Keratinocyte (primary cell): ENCODE results near the gene TIFAB. TPM values are rescaled to one million over a fixed set of nuclear protein-coding genes. Genes with fewer than 3 reads are reported as not detected.

Experiments used
- DNase-seq: peaks from one replicate; pipeline ENCODE4 v3.0.0-alpha.2; 2011; ENCODE audit warnings: low read depth, missing footprints, low spot score
- FAIRE-seq: peaks from 2 replicates; lab custom pipeline; 2011; peaks lifted over from hg19 to GRCh38; lab: Jason Lieb, UNC
- H2AFZ ChIP-seq: 2 replicates; pipeline ENCODE4 v1.6.0; 2012; ENCODE audit warnings: low read length, control low read depth, inconsistent platforms; ENCODE audit not compliant: control insufficient read depth
- H3K27ac ChIP-seq: 2 replicates; pipeline ENCODE4 v1.5.1; 2011; ENCODE audit warnings: low read length; ENCODE audit not compliant: control insufficient read depth, insufficient read depth
- H3K27me3 ChIP-seq: 3 replicates; pipeline ENCODE4 v1.6.0; 2011; ENCODE audit warnings: low read length; ENCODE audit not compliant: control insufficient read depth, insufficient read depth; ENCODE audit errors: extremely low read depth
- H3K36me3 ChIP-seq, 2 experiments: 2 replicates in 1 of 2; 3 replicates in 1 of 2; pipeline ENCODE4 v1.5.1; 2011; ENCODE audit warnings: low read length in 2 of 2, mild to moderate bottlenecking in 1 of 2; ENCODE audit not compliant: control insufficient read depth in 2 of 2, insufficient read depth in 2 of 2; ENCODE audit errors: extremely low read depth in 1 of 2
- H3K4me1 ChIP-seq: 3 replicates; pipeline ENCODE4 v1.5.1; 2011; ENCODE audit warnings: low read length; ENCODE audit not compliant: control insufficient read depth, insufficient read depth; ENCODE audit errors: extremely low read depth
- H3K4me2 ChIP-seq: 3 replicates; pipeline ENCODE4 v1.6.0; 2011; ENCODE audit warnings: low read depth, low read length; ENCODE audit not compliant: control insufficient read depth, insufficient read depth; ENCODE audit errors: extremely low read depth
- H3K4me3 ChIP-seq, 3 experiments: fragments of 200-600 bp in 1 of 3; sonication (generic) in 1 of 3; 2 replicates in 2 of 3; 3 replicates in 1 of 3; pipeline ENCODE4 v1.5.1; 2011 to 2016; ENCODE audit warnings: low read length in 3 of 3, mild to moderate bottlenecking in 3 of 3, control low read depth in 2 of 3, inconsistent platforms in 1 of 3, low read depth in 1 of 3, mixed read lengths in 1 of 3, mixed run types in 1 of 3, moderate library complexity in 1 of 3; ENCODE audit not compliant: control insufficient read depth in 2 of 3, insufficient read depth in 2 of 3; ENCODE audit errors: extremely low read depth in 1 of 3
- H3K79me2 ChIP-seq: 2 replicates; pipeline ENCODE4 v1.6.0; 2012; ENCODE audit warnings: low read length; ENCODE audit not compliant: control insufficient read depth, insufficient read depth
- H3K9ac ChIP-seq: 3 replicates; pipeline ENCODE4 v1.6.0; 2011; ENCODE audit warnings: low read length; ENCODE audit not compliant: control insufficient read depth, insufficient read depth; ENCODE audit errors: extremely low read depth
- H3K9me1 ChIP-seq: 3 replicates; pipeline ENCODE4 v1.6.0; 2011; ENCODE audit warnings: low read length; ENCODE audit not compliant: control insufficient read depth, insufficient read depth; ENCODE audit errors: extremely low read depth
- H3K9me3 ChIP-seq: 2 replicates; pipeline ENCODE4 v1.5.1; 2012; ENCODE audit warnings: low read depth, low read length; ENCODE audit not compliant: control insufficient read depth
- H4K20me1 ChIP-seq: 3 replicates; pipeline ENCODE4 v1.6.0; 2011; ENCODE audit warnings: low read length; ENCODE audit not compliant: control insufficient read depth, insufficient read depth; ENCODE audit errors: extremely low read depth
- EZH2 ChIP-seq: IDR thresholded peaks from one replicate; pipeline ENCODE4 v1.6.1; 2012; ENCODE audit warnings: inconsistent platforms, mild to moderate bottlenecking, low read length, moderate library complexity
- dilution Hi-C: fragments of 300-500 bp; cut with MboI; formaldehyde crosslinking; loops from one replicate; pipeline ENCODE4 v1.7.0; 2020; ENCODE audit warnings: low sequenced_read_pairs; ENCODE audit not compliant: extremely low pct_ligation_motif_present
- polyA plus RNA-seq, 5 experiments: library from polyadenylated mRNA; depleted of rRNA in 3 of 5; stranded (reverse) in 3 of 5; stranded (forward) in 1 of 5; unstranded in 1 of 5; fragments of >200 nt; gene quantifications; 1 replicate in 1 of 5; 2 replicates in 3 of 5; 3 replicates in 1 of 5; pipeline versions ENCODE4 v1.2.1 to v1.2.3, GENCODE V29; 2011 to 2012; ENCODE audit warnings: missing spikeins in 2 of 5, low read depth in 1 of 5, low replicate concordance in 1 of 5
- TF ChIP-seq, protein P1 (sequence below), 3 experiments: IDR thresholded peaks in 1 of 3; conservative IDR thresholded peaks in 1 of 3; optimal IDR thresholded peaks in 1 of 3; 2 replicates in 2 of 3; 3 replicates in 1 of 3; pipeline versions ENCODE3 to v1.5.1; 2011; ENCODE audit warnings: low read length in 3 of 3, mild to moderate bottlenecking in 3 of 3, moderate library complexity in 2 of 3, control low read depth in 1 of 3, inconsistent platforms in 1 of 3; ENCODE audit not compliant: insufficient read depth in 2 of 3; ENCODE audit errors: extremely low read depth in 1 of 3

Gene TIFAB
- polyA plus RNA-seq, 1 donor (not counting 4 experiments of a cell fraction or from before 2014, with no cell fraction given): not detected

DNA sequence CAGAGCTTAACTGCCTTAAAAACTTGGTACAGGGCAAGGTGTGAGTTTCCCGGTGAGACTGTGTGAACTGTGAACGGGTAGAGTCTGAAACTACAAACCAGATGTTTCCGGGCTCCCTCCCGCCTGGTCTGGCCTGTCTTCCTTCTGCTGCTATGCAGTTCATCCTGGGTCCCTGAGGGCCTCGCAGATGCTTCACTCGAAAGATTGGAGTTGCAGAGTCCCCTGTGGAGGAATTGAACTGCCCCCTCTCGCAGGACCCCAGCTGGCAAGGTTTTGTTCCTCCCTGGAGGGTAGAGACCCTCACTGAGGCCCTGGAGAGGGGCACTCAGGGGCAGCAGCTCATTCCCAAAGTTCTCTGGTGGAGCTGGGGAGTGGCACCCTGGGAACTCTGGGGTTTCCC lies 5.5 kb downstream of the TIFAB start:
- Histone ChIP-seq H2AFZ (no peak overlapping the region), H3K9me1 (no peaks in the 10 kb centered on the region), H3K9me3 (no peaks in the 10 kb centered on the region), H4K20me1 (no peaks in the 10 kb centered on the region), H3K4me3 (no peak overlapping the region), H3K9ac (no peak overlapping the region), H3K36me3 (no peaks in the 10 kb centered on the region), H3K4me1 (no peaks in the 10 kb centered on the region), H3K79me2 (no peaks in the 10 kb centered on the region), H3K27ac (no peak overlapping the region), H3K27me3 (peaks cover 30% of the 10 kb centered on the region), H3K4me2 (no peak overlapping the region)
- dilution Hi-C loops: no loop called here
- FAIRE-seq: no peak
- TF ChIP-seq EZH2: no peak
- TF ChIP-seq, protein P1, sequence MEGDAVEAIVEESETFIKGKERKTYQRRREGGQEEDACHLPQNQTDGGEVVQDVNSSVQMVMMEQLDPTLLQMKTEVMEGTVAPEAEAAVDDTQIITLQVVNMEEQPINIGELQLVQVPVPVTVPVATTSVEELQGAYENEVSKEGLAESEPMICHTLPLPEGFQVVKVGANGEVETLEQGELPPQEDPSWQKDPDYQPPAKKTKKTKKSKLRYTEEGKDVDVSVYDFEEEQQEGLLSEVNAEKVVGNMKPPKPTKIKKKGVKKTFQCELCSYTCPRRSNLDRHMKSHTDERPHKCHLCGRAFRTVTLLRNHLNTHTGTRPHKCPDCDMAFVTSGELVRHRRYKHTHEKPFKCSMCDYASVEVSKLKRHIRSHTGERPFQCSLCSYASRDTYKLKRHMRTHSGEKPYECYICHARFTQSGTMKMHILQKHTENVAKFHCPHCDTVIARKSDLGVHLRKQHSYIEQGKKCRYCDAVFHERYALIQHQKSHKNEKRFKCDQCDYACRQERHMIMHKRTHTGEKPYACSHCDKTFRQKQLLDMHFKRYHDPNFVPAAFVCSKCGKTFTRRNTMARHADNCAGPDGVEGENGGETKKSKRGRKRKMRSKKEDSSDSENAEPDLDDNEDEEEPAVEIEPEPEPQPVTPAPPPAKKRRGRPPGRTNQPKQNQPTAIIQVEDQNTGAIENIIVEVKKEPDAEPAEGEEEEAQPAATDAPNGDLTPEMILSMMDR (optimal IDR thresholded peaks at IDR 0.05 in 1 of 3, IDR thresholded peaks at IDR 0.05 in 1 of 3, conservative IDR thresholded peaks at IDR 0.05 in 1 of 3; ENCODE audit: extremely low read depth in 1 of 3, insufficient read depth in 2 of 3, low read length in 3 of 3): no peak
- no peak for DNase-seq

DNA sequence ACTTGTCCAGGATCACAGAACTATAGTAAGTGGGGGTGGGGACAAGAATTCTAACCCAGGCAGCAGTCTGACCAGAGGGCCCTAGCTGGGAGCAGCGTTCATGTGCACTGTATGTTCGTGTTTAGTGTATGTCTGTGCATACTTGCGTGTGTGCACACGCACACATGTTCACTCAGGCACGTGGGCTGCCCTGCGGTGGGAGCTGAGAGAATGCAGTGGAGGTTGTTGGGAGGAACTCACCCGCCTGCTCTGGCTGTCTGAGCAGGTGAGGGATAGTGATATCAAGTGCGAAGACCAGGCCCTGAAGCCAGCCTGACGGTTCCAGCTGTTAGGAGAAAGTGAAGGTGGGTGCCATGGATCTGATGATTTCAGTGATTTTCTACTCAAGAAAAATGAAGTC lies 5.9 kb downstream of the TIFAB start:
- no peaks in the 10 kb centered on the region for H3K36me3 ChIP-seq
- H2AFZ ChIP-seq: no peak overlapping the region
- H3K4me2 ChIP-seq: no peak overlapping the region
- H4K20me1 ChIP-seq: no peaks in the 10 kb centered on the region
- H3K79me2 ChIP-seq: no peaks in the 10 kb centered on the region
- no peak overlapping the region for H3K27ac ChIP-seq
- TF ChIP-seq, protein P1 (optimal IDR thresholded peaks at IDR 0.05 in 1 of 3, IDR thresholded peaks at IDR 0.05 in 1 of 3, conservative IDR thresholded peaks at IDR 0.05 in 1 of 3; ENCODE audit: extremely low read depth in 1 of 3, insufficient read depth in 2 of 3, low read length in 3 of 3): no peak
- no peak for TF ChIP-seq EZH2
- peaks cover 30% of the 10 kb centered on the region for H3K27me3 ChIP-seq
- H3K9ac ChIP-seq: no peak overlapping the region
- FAIRE-seq (no peak), DNase-seq (no peak)
- H3K4me1 ChIP-seq: no peaks in the 10 kb centered on the region
- H3K4me3 ChIP-seq: no peak overlapping the region
- no peaks in the 10 kb centered on the region for H3K9me3 ChIP-seq
- dilution Hi-C loops: no loop called here
- H3K9me1 ChIP-seq: no peaks in the 10 kb centered on the region
